Measurements from ENCODE around the gene AGBL2.
A peak's percentile ranks its signal among the peaks of the same experiment; 100 is the strongest.

Gene AGBL2

GRCh38 chr11:47620836-47621378, 94.3 kb downstream of the AGBL2 start:
- no peak for DNase-seq

- no peak for DNase-seq
Observed at GRCh38 chr11:47617417-47617809, 97.8 kb downstream of the AGBL2 start.

- DNase-seq, result peak; percentile 4
Observed at GRCh38 chr11:47616726-47617416, 98.3 kb downstream of the AGBL2 start.

- no peak for DNase-seq
Observed at GRCh38 chr11:47615249-47615648, 99.9 kb downstream of the AGBL2 start.

- no peak for DNase-seq
Observed at GRCh38 chr11:47611348-47611794, 103.8 kb downstream of the AGBL2 start.

GRCh38 chr11:47609675-47610074, 105.5 kb downstream of the AGBL2 start:
- no peak for DNase-seq
